HepG2 (cell line): ENCODE measurements around the gene NSMCE1. TPM values are rescaled to one million over a fixed set of nuclear protein-coding genes. Genes with fewer than 3 reads are reported as not detected.

ENCODE experiments used
- AGO1 ChIP-seq: fragments of 200-400 bp; formaldehyde crosslinking; IDR thresholded peaks from 2 replicates; pipeline ENCODE4 v1.6.1; 2017; ENCODE audit warnings: mild to moderate bottlenecking, low read depth, low read length, moderate library complexity; ENCODE audit not compliant: poor library complexity, severe bottlenecking
- CREB1 ChIP-seq, 2 experiments: fragments of 450-650 bp in 1 of 2; IDR thresholded peaks; 2 replicates each; pipeline ENCODE4 v1.6.1; 2016 to 2017; ENCODE audit warnings: control low read depth in 1 of 2, mild to moderate bottlenecking in 1 of 2, missing compliant biosample characterization in 1 of 2, missing genetic modification characterization in 1 of 2
- EEA1 ChIP-seq: sonication (generic); formaldehyde crosslinking; IDR thresholded peaks from 2 replicates; pipeline ENCODE4 v1.5.1; 2020; ENCODE audit warnings: mild to moderate bottlenecking, missing genetic modification reagents, borderline replicate concordance
- FOXJ3 ChIP-seq: sonication (generic); formaldehyde crosslinking; IDR thresholded peaks from 2 replicates; pipeline ENCODE4 v1.4.0; 2020; ENCODE audit warnings: missing genetic modification reagents, mild to moderate bottlenecking, borderline replicate concordance
- HDAC1 ChIP-seq: sonication (generic); formaldehyde crosslinking; IDR thresholded peaks from 2 replicates; pipeline ENCODE4 v1.5.1; 2020; ENCODE audit warnings: mild to moderate bottlenecking, missing genetic modification reagents
- KLF16 ChIP-seq, 2 experiments: sonication (generic) in 1 of 2; formaldehyde crosslinking in 1 of 2; IDR thresholded peaks; 2 replicates each; pipeline versions ENCODE4 v1.6.1 to v1.8.0; 2016 to 2023; ENCODE audit warnings: missing genetic modification reagents in 2 of 2, missing compliant biosample characterization in 1 of 2
- MBNL3 ChIP-seq: fragments of 250-450 bp; sonication (Bioruptor Pico); conservative IDR thresholded peaks from 2 replicates; pipeline ENCODE4 v1.8.0; 2022; ENCODE audit warnings: mild to moderate bottlenecking, inconsistent platforms
- MXD1 ChIP-seq: sonication (generic); formaldehyde crosslinking; IDR thresholded peaks from 2 replicates; pipeline ENCODE4 v1.4.0; 2020; ENCODE audit warnings: mild to moderate bottlenecking, missing genetic modification reagents
- PAF1 ChIP-seq: IDR thresholded peaks from 2 replicates; pipeline ENCODE4 v1.6.1; 2016; ENCODE audit warnings: missing genetic modification reagents, missing compliant biosample characterization
- TARDBP ChIP-seq: sonication (generic); formaldehyde crosslinking; IDR thresholded peaks from 2 replicates; pipeline ENCODE4 v1.8.0; 2022; ENCODE audit warnings: mild to moderate bottlenecking, missing genetic modification reagents
- TCF7 ChIP-seq: sonication (generic); IDR thresholded peaks from 2 replicates; pipeline ENCODE4 v1.6.1; 2016; ENCODE audit warnings: antibody characterized with exemption, low read depth
- ZBTB25 ChIP-seq: IDR thresholded peaks from 2 replicates; pipeline ENCODE4 v1.6.1; 2018; ENCODE audit warnings: missing genetic modification reagents
- ZFX ChIP-seq: sonication (generic); formaldehyde crosslinking; IDR thresholded peaks from 2 replicates; pipeline ENCODE4 v1.4.0; 2020; ENCODE audit warnings: mild to moderate bottlenecking, low read depth, missing genetic modification reagents, moderate library complexity
- ZNF234 ChIP-seq: sonication (generic); formaldehyde crosslinking; conservative IDR thresholded peaks from 2 replicates; pipeline ENCODE4 v1.5.1; 2020; ENCODE audit warnings: mild to moderate bottlenecking, missing genetic modification reagents
- ZNF30 ChIP-seq: sonication (generic); formaldehyde crosslinking; IDR thresholded peaks from 2 replicates; pipeline ENCODE4 v1.5.0; 2020; ENCODE audit warnings: mild to moderate bottlenecking, missing genetic modification reagents
- ZNF350 ChIP-seq: sonication (generic); formaldehyde crosslinking; IDR thresholded peaks from 2 replicates; pipeline ENCODE4 v1.4.0; 2020; ENCODE audit warnings: mild to moderate bottlenecking, low read depth, missing genetic modification reagents, borderline replicate concordance
- ZNF616 ChIP-seq: sonication (generic); formaldehyde crosslinking; IDR thresholded peaks from 2 replicates; pipeline ENCODE4 v1.5.0; 2020; ENCODE audit warnings: low read depth, mild to moderate bottlenecking, missing genetic modification reagents
- ZNF724P ChIP-seq: sonication (generic); formaldehyde crosslinking; IDR thresholded peaks from 2 replicates; pipeline ENCODE4 v1.8.0; 2022; ENCODE audit warnings: missing genetic modification reagents, borderline replicate concordance
- ZNF878 ChIP-seq: sonication (generic); formaldehyde crosslinking; IDR thresholded peaks from 2 replicates; pipeline ENCODE4 v1.8.1; 2023; ENCODE audit warnings: mild to moderate bottlenecking, missing genetic modification reagents, moderate library complexity
- ZSCAN29 ChIP-seq: sonication (generic); formaldehyde crosslinking; conservative IDR thresholded peaks from 2 replicates; pipeline ENCODE4 v1.4.0; 2020; ENCODE audit warnings: mild to moderate bottlenecking, missing genetic modification reagents
- ZSCAN5A ChIP-seq: sonication (generic); formaldehyde crosslinking; IDR thresholded peaks from 2 replicates; pipeline ENCODE4 v1.8.0; 2022; ENCODE audit warnings: mild to moderate bottlenecking, missing genetic modification reagents, borderline replicate concordance
- polyA plus RNA-seq, 8 experiments: library from polyadenylated mRNA; depleted of rRNA in 3 of 8; stranded (reverse) in 7 of 8; unstranded in 1 of 8; fragments of >200 nt; fragmentation: Illumina TruSeq in 4 of 8; extraction: Trizol in 4 of 8; gene quantifications; 2 replicates each; pipeline versions ENCODE4 v1.2.1 to v1.2.3, GENCODE V29; 2011 to 2016; ENCODE audit warnings: low read depth in 4 of 8, missing spikeins in 1 of 8, mixed read lengths in 1 of 8; ENCODE audit not compliant: insufficient read depth in 1 of 8
- total RNA-seq, 5 experiments: library from RNA; depleted of rRNA; stranded (reverse); fragments of >200 nt; fragmentation: Illumina TruSeq; extraction: Trizol; gene quantifications; 2 replicates each; pipeline ENCODE4 v1.2.3, GENCODE V29; 2016; ENCODE audit warnings: low read depth in 1 of 5

The NSMCE1 gene
- total and polyA plus RNA-seq, 2 of the 13 experiments (the other 11 are each of a cell fraction or from before 2014, with no cell fraction given) = 42.7 to 52.9 TPM

- TF ChIP-seq MXD1 (CRISPR knock-in tag) = 0 out of 2 replicates have a peak, but pooled peaks have one; percentile 43
- TF ChIP-seq ZNF878 (CRISPR knock-in tag) = no peak
- TF ChIP-seq ZNF234 (CRISPR knock-in tag) = no peak
- TF ChIP-seq ZNF616 = peak; percentile 90
- peak; percentile 86 for TF ChIP-seq CREB1 (IDR thresholded peaks at IDR 0.05)
- no peak; the same call in none of the 2 replicates for TF ChIP-seq CREB1 (CRISPR knock-in tag; IDR thresholded peaks at IDR 0.05)
- peak; percentile 83; the same call in 1 of the 2 replicates for TF ChIP-seq ZBTB25
- peak; percentile 15; the same call in 1 of the 2 replicates for TF ChIP-seq TARDBP (CRISPR knock-in tag)
- TF ChIP-seq AGO1 = peak; percentile 68
- TF ChIP-seq KLF16 (CRISPR knock-in tag; IDR thresholded peaks at IDR 0.05) = peak in 1 of 2 experiments; percentile 93; a peak in 2 of 4 replicates
- TF ChIP-seq ZNF724P (CRISPR knock-in tag) = no peak; the same call in 1 of the 2 replicates
- no peak for TF ChIP-seq PAF1
- TF ChIP-seq HDAC1 (CRISPR knock-in tag) = peak; percentile 74; the same call in 1 of the 2 replicates
- no peak for TF ChIP-seq FOXJ3
- peak; percentile 76; the same call in 1 of the 2 replicates for TF ChIP-seq ZSCAN29
- TF ChIP-seq MBNL3 (CRISPR knock-in tag) = no peak
- TF ChIP-seq TCF7 = no peak; the same call in 1 of the 2 replicates
- peak; percentile 70; the same call in 1 of the 2 replicates for TF ChIP-seq EEA1 (CRISPR knock-in tag)
- TF ChIP-seq ZNF30 (CRISPR knock-in tag) = peak; percentile 74; the same call in 1 of the 2 replicates
- TF ChIP-seq ZNF350 (CRISPR knock-in tag) = peak; percentile 90; the same call in 1 of the 2 replicates
- peak; percentile 98 for TF ChIP-seq ZFX (CRISPR knock-in tag)
- peak; percentile 91; the same call in 1 of the 2 replicates for TF ChIP-seq ZSCAN5A (CRISPR knock-in tag)
Measured at GRCh38 chr16:27203507-27204311, 64.9 kb downstream of the NSMCE1 start, which contains the start of gene KDM8 (continued).
